ENCODE data around the gene BUD31. TPM values are rescaled to one million over a fixed set of nuclear protein-coding genes. Genes with fewer than 3 reads are reported as not detected.

BUD31 gene
- total and polyA plus RNA-seq, 9 of the 15 experiments (the other 6 are each of a cell fraction or from before 2014, with no cell fraction given) = 105 to 342 (median 247) TPM

GRCh38 chr7:99415513-99416127, 6.9 kb downstream of the BUD31 start (continued):
- TF ChIP-seq CTCFL (IDR thresholded peaks at IDR 0.05; ENCODE audit: borderline replicate concordance, insufficient read depth, low read depth, low read length, poor library complexity, severe bottlenecking) (peak; percentile 18), POLR2AphosphoS5 (IDR thresholded peaks at IDR 0.05; ENCODE audit: control insufficient read depth, insufficient read depth, low read depth, low read length) (0 out of 2 replicates have a peak, but pooled peaks have one; percentile 26), CTCF (IDR thresholded peaks at IDR 0.05 in 2 of 3, conservative IDR thresholded peaks at IDR 0.05 in 1 of 3; ENCODE audit: insufficient read depth in 2 of 3, low read depth in 1 of 3, low read length in 3 of 3) (peak; percentile 55 to 63 (median 59))

- ChIA-PET POLR2A (interaction anchor here (0.7 to 4.7 kb wide), 3 partner anchors 9 to 67 kb away, joined by 3 to 53 read pairs (median 4); partner anchors contain the start of genes BUD31, CPSF4, PDAP1 and PTCD1), CTCF (ENCODE audit: low intra/inter-chr PET ratio) (no interaction called here)
- H3K4me3 ChIP-seq = no peak overlapping the region
- peaks cover 8% of the 10 kb centered on the region for H3K9me1 ChIP-seq (ENCODE audit: control insufficient read depth, insufficient read depth, low read length)
- H3K27me3 ChIP-seq (ENCODE audit: control insufficient read depth in 2 of 2, insufficient read depth in 2 of 2, low read length in 2 of 2) = no peaks in the 10 kb centered on the region
- H2AFZ ChIP-seq (ENCODE audit: low read depth, low read length) = no peak overlapping the region
- peaks cover 96% of the 10 kb centered on the region for H3K36me3 ChIP-seq (ENCODE audit: control insufficient read depth, insufficient read depth, low read length)
- FAIRE-seq (no peak), DNase-seq (ENCODE audit: extremely low read depth in 1 of 4, low spot score in 3 of 4) (no peak), ATAC-seq (no peak)
- WGBS (ENCODE audit: insufficient coverage, low coverage, missing lambda C conversion rate) = 89% methylated on average over 6 of the region's 9 CpGs
- H3K79me2 ChIP-seq (ENCODE audit: control insufficient read depth, insufficient read depth, low read length) = peaks cover 9% of the 10 kb centered on the region; the same call in 1 of the 3 replicates
- BruUV-seq (replicated peaks) = no TSS peak
- peaks cover 9 to 24% of the 10 kb centered on the region in 2 experiments; a peak in 4 of 5 replicates for H3K4me1 ChIP-seq (replicated peaks in 1 of 2; ENCODE audit: control insufficient read depth in 2 of 2, insufficient read depth in 2 of 2, low read length in 2 of 2)
- no peak overlapping the region for H3K27ac ChIP-seq (ENCODE audit: extremely low read depth, low read depth, low read length)
- H3K9ac ChIP-seq (ENCODE audit: insufficient read depth in 1 of 2, low read depth in 2 of 2, low read length in 2 of 2) = peak overlapping the region in 1 of 2 experiments; percentile 37; a peak in 1 of 4 replicates
- H4K20me1 ChIP-seq (replicated peaks; ENCODE audit: control insufficient read depth, insufficient read depth, low read length) = peaks cover 14% of the 10 kb centered on the region
- intact Hi-C loops (cut with micrococcal nuclease) (no loop called here), in situ Hi-C loops (cut with MboI) (no loop called here)
- H3K4me2 ChIP-seq (ENCODE audit: insufficient read depth, low read length) = no peak overlapping the region
- no peaks in the 10 kb centered on the region for H3K9me3 ChIP-seq (replicated peaks; ENCODE audit: control insufficient read depth, insufficient read depth, low read depth, low read length)
- TF ChIP-seq UBTF (IDR thresholded peaks at IDR 0.05; ENCODE audit: borderline replicate concordance in 1 of 2, low read depth in 2 of 2, low read length in 2 of 2) (no peak), BRF2 (IDR thresholded peaks at IDR 0.05; ENCODE audit: borderline replicate concordance, insufficient read depth, insufficient read length) (no peak), SIRT6 (IDR thresholded peaks at IDR 0.05; ENCODE audit: low read depth, low read length) (peak; percentile 16), POLR2G (IDR thresholded peaks at IDR 0.05; ENCODE audit: low read depth, low read length) (peak; percentile 57), SUPT5H (IDR thresholded peaks at IDR 0.05) (0 out of 2 replicates have a peak, but pooled peaks have one; percentile 18), RBM22 (IDR thresholded peaks at IDR 0.05; ENCODE audit: low read depth, low read length, poor library complexity, severe bottlenecking) (peak; percentile 66), RBFOX2 (IDR thresholded peaks at IDR 0.05; ENCODE audit: low read depth, low read length) (peak; percentile 58), POLR2A (conservative IDR thresholded peaks at IDR 0.05) (peak; percentile 34; the same call in 1 of the 2 replicates)
Observed at GRCh38 chr7:99418260-99418659, 9.5 kb downstream of the BUD31 start.
